ENCODE data around the gene GNAS. TPM values are rescaled to one million over a fixed set of nuclear protein-coding genes. Genes with fewer than 3 reads are reported as not detected.
"Not testable (repeated sequence)": the region's sequence is repeated elsewhere in the genome, so short reads cannot be mapped to it uniquely, and the experiment has no call there.

The GNAS gene
- total RNA-seq, 1 donor from 2014 or later, result 1,595 TPM

DNA sequence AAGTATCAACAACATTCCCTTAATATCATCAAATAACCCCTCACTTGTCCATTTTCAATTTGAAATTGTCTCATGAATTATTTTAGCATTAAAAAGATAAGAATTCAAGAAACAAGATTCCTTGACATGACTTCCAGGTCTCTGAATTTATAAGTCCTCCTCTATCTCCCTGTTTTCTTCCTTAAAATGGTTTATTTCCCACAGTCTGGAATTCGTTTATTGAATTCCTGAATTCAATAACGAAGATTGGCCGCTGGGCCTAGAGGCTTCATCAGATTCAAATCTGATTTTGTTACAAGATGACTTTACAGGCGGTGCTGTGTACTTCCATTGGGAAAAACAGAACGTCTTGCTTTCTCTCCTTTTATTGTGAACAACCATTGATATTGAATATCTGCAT is 79.7 kb downstream of the GNAS start:
- DNase-seq, result no peak

DNA sequence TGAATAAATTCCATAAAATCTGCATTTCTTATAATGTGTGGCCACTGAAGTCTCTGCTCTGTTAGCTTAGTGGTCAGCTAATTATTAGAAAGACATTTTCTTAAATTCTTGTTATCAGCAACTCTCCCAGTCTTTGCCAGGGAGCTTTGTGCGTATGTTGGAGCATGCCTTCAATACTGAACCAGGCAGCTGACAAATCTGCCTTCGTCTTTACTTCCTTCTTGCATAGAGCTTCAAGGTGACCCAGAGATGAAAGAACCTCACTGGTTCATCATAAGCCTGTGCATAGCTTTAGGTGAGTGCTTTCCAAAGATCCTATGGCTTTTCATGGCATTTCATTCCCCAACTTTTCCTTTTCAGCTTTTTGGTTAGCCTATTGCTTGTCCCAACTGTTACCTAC is 85.6 kb downstream of the GNAS start:
- no peak for DNase-seq

DNA sequence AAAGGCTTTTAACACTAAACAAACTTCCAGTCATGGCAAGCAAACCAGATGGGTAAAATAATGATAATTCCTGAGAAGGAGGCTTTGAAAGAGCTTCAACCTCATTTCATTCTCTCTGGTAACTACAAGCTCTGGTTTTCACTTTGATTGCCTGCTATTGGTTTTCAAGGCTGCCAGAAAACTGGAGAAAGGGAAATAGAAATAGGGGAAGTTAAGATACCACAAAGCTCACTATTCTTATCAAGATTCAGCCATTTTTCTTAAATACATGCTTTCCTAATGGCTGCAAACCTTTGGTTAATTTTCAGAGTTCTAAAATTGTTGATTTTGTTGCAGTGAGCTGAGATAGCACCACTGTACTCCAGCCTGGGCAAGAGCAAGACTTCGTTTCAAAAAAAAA is 86.0 kb downstream of the GNAS start:
- DNase-seq, result no peak

DNA sequence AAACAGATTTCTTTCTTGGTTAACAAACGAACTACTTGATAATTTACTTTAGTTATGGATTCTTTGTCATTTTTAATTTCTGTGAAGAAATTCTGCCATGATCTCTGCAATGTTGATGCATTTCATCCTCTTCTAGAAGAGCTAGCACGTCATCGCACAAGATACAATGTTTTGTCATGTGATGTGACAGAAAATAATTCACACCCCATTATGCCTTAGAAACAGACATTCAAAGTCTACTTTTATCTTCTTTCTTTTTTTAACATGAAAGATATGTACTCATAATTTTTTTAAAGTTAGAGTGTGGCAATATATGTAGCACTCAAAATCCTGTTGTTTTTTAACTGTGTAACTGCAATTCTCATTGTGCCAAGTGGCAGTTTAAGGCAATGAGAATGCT is 89.0 kb downstream of the GNAS start:
- no peak for DNase-seq

DNA sequence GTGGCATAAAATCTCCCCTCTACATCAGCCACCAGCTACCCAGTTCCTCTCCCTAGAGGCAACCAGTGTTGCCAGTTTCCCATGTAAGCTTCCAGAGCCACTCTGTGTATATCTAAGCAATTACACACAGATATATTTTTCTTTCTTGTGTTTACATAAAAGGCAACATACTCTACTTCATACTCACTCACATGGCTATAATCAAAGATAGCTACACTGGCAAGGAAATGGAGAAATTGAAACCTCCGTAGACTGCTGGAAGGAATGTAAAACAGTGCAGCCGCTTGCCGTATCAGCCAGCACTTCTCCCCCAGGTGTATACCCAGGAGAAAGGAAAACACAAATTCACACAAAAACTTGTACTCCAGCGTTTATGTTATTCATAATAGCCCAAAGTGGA is 90.0 kb downstream of the GNAS start:
- no peak for DNase-seq

DNA sequence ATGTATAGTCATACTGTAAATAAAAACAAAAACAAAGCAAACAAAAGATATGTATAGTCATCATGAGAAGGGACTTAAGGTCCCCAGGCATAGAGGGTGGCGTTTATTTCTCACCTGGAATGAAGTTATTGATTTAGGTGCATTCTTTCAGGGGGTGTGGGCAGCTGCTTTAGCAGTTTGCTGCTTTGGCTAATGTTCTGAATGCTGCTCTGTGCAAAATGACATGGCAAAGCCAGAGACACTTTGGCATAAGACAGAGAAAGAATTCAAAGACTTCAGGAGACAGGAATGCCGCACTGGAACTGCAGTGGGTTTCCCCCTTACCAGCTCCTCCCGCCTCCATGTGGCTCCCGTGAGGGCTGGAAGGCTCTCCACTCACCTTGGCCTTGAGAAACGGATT is 92.1 kb downstream of the GNAS start:
- DNase-seq, result no peak

DNA sequence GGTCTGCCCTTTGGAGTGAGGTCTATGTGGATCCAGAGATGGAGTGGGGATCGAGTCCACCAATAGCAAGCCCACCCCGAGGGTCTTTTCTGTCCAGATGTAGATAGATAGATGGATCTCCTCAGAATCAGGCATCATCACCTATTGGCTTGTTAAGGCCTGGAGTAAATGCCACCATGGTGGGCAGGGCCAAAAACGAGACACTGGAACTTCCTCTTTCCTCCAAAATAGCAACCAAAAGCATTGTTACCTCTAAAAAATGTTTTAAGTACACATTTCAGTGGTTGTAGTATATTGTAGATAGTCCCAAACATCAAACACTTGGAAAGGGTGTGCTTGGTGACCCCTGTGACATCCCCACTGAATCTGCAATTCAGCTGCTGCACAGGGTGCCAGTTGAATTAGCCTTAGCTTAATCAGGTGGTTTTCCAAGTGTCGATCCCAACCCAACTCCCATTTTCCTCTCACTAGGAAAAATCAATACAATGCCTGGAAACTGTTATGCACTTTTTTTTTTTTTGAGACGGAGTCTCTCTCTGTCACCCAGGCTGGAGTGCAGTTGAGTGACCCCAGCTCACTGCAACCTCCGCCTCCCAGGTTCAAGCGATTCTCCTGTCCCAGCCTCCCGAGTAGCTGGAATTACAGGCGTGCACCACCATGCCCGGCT is 93.6 kb downstream of the GNAS start:
- DNase-seq, result no peak

DNA sequence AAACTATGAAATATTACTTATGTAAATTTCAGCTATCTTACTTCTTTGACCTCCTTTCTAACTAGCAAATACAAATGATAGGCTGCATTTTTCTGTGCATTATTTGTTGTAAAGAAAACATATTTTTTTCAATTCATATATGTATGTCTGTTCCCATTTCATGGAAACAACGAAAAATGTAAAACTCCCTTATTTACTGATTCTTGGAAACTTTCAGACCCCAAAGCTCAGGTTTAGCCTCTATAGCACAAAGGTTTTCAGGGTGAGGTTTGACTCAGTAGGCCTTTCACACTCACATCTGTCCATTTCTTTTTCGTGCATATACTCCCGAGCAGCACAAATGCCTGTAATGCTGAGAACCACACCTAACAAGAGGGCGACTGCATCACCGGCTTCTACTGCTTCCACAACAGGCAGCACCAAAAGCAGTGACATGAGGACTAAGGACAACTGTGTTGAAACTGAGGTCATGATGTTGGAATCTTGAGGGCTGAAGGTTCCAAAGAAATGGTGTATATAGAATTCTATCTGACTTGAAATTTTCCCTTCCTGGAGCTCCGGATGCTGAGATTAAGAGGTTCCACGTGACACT is 95.4 kb downstream of the GNAS start:
- not testable (repeated sequence) for DNase-seq

DNA sequence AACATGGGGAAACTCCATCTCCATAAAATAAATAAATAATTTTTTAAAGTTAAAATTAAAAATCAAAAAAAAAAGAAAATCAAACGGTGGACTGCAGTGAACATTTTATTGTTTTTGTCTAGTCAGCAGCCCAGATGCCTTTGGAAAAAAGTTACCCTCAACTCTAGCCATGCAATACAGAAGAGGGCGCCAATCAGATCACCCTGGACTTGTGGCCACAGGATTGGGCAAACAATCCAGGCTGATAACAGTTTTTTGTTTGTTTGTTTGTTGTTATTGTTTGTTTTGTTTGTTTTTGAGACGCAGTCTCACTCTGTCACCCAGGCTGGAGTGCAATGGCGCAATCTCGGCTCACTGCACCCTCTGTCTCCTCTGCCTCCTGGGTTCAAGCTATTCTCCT is 98.1 kb downstream of the GNAS start:
- no peak for DNase-seq

DNA sequence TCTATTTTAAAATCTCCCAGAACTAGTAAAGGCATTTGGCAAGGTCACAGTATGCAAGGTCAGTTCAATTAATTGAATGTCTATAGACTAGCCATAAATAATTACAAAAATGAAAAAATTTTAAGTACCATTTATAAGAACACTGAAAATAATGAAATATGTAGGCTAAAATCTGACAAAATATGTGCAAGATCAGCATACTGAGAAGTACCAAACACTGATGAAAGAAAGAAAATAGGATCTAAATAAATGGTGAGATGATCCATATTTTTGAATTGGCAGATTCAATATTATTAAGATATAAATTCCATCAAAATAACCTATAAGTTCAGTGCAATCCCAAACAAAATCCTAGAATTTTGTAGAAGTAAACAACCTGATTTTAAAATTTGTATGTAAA is 100.5 kb downstream of the GNAS start:
- DNase-seq, result no peak

DNA sequence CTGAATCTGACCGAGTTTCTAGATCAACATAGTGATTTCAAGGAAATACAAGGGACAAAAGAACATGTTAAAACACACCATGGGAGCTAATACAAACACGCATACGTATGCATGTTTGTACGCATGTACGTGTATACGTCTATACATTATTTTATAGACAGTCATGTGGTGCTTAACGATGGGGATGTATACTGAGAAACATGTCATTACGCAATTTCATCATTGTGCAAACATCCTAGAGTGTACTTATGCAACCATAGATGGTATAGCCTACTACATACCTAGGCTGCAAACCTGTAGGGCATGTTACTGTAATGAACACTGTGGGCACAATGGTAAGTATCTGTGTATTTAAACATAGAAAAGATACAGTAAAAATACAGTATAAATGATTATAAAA is 103.6 kb downstream of the GNAS start:
- DNase-seq, result no peak

DNA sequence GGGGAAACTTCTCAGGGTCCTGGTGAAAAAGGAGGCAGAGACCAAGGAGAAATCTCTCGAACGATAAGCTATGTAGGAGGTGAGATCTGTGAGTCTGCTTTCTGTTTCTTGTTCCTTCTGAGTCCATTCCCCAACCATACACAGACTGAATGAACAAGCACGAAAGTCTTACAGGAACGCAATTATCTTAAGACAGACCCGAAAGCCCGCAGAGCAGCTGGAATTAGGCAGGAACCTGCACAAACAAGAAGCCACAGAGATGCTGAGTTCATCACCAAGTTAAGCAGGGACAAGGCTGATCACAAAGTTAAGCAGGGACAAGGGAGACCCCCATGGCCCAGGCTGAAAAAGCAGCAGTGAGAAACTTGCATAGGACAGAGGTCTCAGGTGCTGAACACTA is 107.1 kb downstream of the GNAS start:
- no peak for DNase-seq

Small RNA genes within 50 kb of the gene (small RNA-seq; reads per million reads assigned to genes)
- not detected for gene MIR298 (ENCODE audit: low replicate concordance)
- not detected for gene RF02127 (ENCODE audit: low replicate concordance)
- gene RF02128 (ENCODE audit: low replicate concordance), result not detected
- not detected for gene RF02130 (ENCODE audit: low replicate concordance)
- gene RF02131 (ENCODE audit: low replicate concordance), result not detected

Other genes starting within 250 kb of the GNAS start
- gene STX16, start 201.4 kb upstream of the GNAS start, total RNA-seq, result 67.5 TPM
- gene NPEPL1, start 159.9 kb upstream of the GNAS start, total RNA-seq, result 32.2 TPM
- gene GNAS-AS1, start 1.8 kb upstream of the GNAS start, total RNA-seq, result 2.5 TPM
- gene NELFCD, start 128.5 kb downstream of the GNAS start, total RNA-seq, result 53.6 TPM
- 90.7 TPM for gene CTSZ, start 154.5 kb downstream of the GNAS start, total RNA-seq
- 1.8 TPM for gene TUBB1, start 166.7 kb downstream of the GNAS start, total RNA-seq
- gene ATP5F1E, start 179.6 kb downstream of the GNAS start, total RNA-seq, result 16.1 TPM
- gene PRELID3B, start 190.1 kb downstream of the GNAS start, total RNA-seq, result 57.6 TPM

All from tongue (tissue), 3 donors.